Measurements from ENCODE around the gene NKD1. TPM values are rescaled to one million over a fixed set of nuclear protein-coding genes. Genes with fewer than 3 reads are reported as not detected.
A peak's percentile ranks its signal among the peaks of the same experiment; 100 is the strongest.

Gene NKD1
- polyA plus RNA-seq, 6 donors from 2014 or later, result 0.01 to 0.36 (median 0.10) TPM; not detected in 2

DNA sequence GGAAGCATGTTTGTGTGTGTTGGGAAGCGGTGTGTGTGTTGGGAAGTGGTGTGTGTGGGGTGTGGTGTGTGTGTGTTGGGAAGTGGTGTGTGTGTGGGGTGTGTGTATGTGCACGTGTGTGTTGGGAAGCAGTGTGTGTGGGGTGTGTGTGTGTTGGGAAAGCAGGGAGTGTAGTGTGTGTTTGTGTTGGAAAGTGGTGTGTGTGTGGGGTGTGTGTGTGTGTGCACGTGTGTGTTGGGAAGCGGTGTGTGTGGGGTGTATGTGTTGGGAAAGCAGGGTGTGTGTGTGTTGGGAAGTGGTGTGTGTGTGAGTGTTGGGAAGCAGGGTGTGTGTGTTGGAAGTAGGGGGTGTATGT lies 144.4 kb downstream of the NKD1 start:
- DNase-seq, result no peak
- peak overlapping the region in 7 of 8 donors; percentile 64 to 91 (median 76) for H3K4me3 Mint-ChIP-seq
- H3K27me3 Mint-ChIP-seq, result peaks cover 10 to 26% (median 23%) of the 10 kb centered on the region in 3 donors
- H3K27ac Mint-ChIP-seq, result peak overlapping the region in 2 of 6 donors; percentile 46 to 65
- H3K9me3 Mint-ChIP-seq, result no peaks in the 10 kb centered on the region
- ATAC-seq (ENCODE audit: low read depth in 2 of 2), result no peak
- peaks cover 0 to 10% of the 10 kb centered on the region in 2 donors for H3K36me3 Mint-ChIP-seq
- peaks cover 35 to 40% (median 39%) of the 10 kb centered on the region in 3 donors for H3K4me1 Mint-ChIP-seq

DNA sequence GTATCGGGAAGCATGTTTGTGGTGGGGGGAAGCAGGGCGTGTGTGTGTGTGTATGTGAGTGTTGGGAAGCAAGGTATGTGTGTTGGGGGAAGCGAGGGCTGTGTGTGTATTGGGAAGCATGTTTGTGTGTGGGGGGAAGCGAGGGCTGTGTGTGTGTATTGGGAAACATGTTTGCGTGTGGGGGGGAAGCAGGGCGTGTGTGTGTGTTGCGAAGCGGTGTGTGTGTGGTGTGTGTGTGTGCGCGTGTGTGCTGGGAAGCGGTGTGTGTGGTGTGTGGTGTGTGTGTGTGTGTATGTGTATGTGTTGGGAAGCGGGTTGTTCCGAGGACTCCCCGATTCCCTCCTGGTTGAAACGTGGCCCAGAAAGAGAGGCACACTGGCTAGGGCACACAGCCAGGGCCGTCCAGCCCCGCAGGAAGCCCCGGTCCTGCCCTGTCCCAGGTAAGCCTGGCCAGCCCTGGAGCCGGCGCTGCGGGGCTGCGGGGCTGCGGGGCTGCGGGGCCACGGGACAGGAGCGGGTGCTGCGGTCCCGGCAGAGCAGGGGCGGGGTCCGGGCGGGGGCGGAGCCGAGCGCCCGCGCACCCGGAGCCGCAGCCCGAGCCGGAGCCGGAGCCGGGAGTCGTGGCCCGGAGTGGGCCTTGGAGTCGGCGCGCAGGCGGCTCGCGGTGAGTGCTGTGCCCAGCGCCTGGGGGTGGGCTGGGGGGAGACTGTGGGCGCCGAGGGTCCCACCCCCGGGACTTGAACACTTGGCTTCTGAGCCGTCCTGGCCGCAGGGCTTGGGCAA lies 145.0 kb downstream of the NKD1 start, which contains the start of gene NOD2:
NOD2 (plus strand) TSS at position 608 of the 783 bp plus-strand sequence. CDS start 5,890 bp downstream, outside the sequence.
- peak within 1 kb of the TSS; percentile 16 to 91 (median 70) for H3K27ac Mint-ChIP-seq
- peaks cover 40 to 46% (median 44%) of the 10 kb centered on the region in 3 donors for H3K4me1 Mint-ChIP-seq
- no peaks in the 10 kb centered on the region for H3K9me3 Mint-ChIP-seq
- ATAC-seq (ENCODE audit: low read depth in 2 of 2), result peak; percentile 57 to 63
- peaks cover 10 to 26% (median 23%) of the 10 kb centered on the region in 3 donors for H3K27me3 Mint-ChIP-seq
- peaks cover 0 to 10% of the 10 kb centered on the region in 2 donors for H3K36me3 Mint-ChIP-seq
- no peak for DNase-seq
- H3K4me3 Mint-ChIP-seq, result peak within 1 kb of the TSS; percentile 71 to 92 (median 80)

DNA sequence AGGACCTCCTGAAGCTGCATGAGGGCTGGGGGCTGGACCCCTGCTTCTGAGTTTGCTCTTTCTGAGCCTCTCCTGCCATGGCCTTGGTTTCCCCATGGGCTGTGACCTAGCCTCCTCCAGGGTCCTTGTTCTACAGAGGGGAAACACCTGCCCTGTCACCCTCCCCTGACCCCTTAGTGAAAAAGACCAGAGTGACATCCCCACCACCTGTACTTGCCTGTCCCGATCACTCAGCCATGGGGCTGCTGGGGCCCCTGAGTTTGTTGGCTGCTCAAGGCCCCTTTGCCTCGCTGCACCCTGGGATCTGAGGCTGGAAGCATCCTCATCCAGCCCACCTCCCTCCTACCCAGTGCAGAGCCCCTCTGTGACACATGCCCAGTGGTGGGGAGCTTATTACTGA lies 146.0 kb downstream of the NKD1 start:
- no peaks in the 10 kb centered on the region for H3K9me3 Mint-ChIP-seq
- DNase-seq (no peak), ATAC-seq (ENCODE audit: low read depth in 2 of 2) (no peak)
- peaks cover 44 to 55% (median 47%) of the 10 kb centered on the region in 3 donors for H3K4me1 Mint-ChIP-seq
- H3K4me3 Mint-ChIP-seq, result peak overlapping the region; percentile 22 to 92 (median 80)
- H3K36me3 Mint-ChIP-seq, result peaks cover 0 to 10% of the 10 kb centered on the region in 2 donors
- peak overlapping the region in 5 of 6 donors; percentile 16 to 91 (median 54) for H3K27ac Mint-ChIP-seq
- peaks cover 10 to 26% (median 23%) of the 10 kb centered on the region in 3 donors for H3K27me3 Mint-ChIP-seq

DNA sequence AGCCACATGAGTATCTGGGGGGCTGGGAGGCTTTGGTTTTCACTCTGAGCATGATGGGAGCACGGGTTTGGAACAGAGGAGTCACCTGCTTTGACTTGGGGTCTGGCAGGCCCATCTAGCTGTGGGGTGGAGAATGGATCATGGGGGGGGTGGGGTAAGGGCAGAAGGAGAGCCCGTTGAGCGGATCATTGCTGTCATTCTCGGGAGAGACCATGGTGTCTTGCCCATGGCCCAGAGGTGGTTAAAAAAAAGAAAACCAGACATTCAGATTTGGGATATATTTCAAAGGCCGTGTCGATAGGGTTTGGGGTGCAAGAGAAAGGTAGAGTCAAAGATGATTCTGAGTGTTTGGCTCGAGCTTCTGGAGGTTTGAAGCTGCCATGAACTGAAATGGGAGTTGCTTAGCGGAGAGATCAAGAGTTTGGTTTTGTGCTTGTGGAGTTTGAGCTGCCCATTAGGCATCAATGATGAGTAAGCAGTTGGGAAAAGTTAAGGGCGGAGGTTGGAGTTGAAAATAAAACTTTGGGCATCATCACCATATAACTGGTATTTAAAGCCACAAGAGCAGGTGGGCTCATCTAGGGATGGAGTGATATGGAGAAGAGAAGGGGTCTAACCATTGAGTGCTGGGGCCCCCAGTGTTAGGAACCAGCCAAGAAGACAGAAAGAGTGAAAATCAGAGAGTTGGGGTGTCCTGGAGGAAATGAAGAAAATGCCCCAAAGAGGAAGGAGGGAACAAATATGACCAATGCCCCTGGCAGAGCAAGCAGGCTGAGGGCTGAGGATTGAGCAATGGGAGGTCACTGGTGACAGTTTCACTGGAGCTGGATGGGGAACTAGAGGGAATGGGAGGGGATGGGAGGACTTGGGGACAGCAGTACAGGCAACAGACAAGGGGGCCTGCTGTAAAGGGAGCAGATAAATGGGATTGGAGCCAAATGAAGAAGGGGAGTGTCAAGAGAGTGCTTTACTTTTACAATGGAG lies 147.1 kb downstream of the NKD1 start:
- peaks cover 44 to 61% (median 52%) of the 10 kb centered on the region in 3 donors for H3K4me1 Mint-ChIP-seq

DNA sequence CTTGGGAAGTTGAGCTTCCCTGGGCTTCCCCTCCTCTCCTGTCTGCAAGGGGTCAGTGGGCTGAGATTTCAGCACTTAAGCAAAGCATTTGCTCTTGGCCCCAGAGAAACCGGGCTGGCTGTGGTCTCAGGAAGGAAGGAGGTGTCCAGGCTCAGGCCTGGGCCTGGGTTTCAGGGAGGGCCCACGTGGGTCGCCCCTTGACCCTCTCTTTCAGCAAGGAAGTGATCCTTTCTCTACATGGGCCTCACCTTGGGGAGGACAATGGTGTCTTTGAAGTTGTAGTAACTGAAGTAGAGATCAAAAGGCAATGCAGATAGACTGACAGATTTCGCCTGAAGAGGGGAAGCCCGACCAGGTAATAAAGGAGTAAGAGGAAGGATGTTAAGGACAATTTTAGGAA lies 147.9 kb downstream of the NKD1 start:
- peak overlapping the region in 4 of 6 donors; percentile 39 to 44 (median 42) for H3K27ac Mint-ChIP-seq
- no peak for ATAC-seq (ENCODE audit: low read depth in 2 of 2)

More for the DNA sequence above, 147.1 kb downstream of the NKD1 start:
- Mint-ChIP-seq H3K36me3 (peaks cover 0 to 10% of the 10 kb centered on the region in 2 donors), H3K27me3 (peaks cover 10 to 26% (median 23%) of the 10 kb centered on the region in 3 donors), H3K4me3 (peak overlapping the region in 4 of 8 donors; percentile 22 to 57 (median 26)), H3K27ac (peak overlapping the region in 2 of 6 donors; percentile 29 to 85), H3K9me3 (no peaks in the 10 kb centered on the region)
- ATAC-seq (ENCODE audit: low read depth in 2 of 2) (no peak), DNase-seq (no peak)

DNA sequence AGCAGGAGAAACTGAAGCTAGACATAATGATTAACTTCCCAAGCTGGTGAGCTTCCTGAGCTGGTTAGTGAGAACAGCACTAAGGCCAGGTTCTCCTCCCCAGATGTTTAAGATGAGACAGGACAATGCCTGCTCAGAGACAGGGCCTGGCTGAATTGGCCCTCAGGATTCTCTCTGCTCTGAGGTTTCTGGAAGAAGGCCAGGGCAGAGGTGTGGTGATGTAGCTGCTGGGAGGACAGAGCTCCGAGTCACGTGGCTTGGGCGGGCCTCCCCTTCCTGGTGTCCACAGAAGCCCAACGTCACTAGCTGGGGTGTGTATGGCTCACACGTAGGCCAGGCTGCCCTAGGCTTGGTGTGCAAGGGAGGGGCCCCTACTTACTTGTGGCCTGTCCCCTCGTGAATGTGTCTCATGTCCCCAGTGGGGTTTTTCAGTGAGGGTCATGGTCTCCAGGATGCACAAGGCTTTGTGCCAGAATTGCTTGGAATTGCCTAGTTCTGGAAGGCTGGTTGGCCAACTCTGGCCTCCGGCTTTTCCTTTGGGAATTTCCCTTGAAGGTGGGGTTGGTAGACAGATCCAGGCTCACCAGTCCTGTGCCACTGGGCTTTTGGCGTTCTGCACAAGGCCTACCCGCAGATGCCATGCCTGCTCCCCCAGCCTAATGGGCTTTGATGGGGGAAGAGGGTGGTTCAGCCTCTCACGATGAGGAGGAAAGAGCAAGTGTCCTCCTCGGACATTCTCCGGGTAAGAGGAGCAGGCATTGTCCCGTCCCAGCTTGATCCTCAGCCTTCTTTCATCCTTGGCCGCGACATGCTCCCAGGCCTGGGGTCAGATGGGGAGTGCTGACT lies 148.6 kb downstream of the NKD1 start:
- Mint-ChIP-seq H3K9me3 (no peaks in the 10 kb centered on the region), H3K4me3 (peak overlapping the region in 3 of 8 donors; percentile 1 to 88 (median 54)), H3K4me1 (peaks cover 44 to 61% (median 52%) of the 10 kb centered on the region in 3 donors), H3K27ac (peak overlapping the region in 3 of 6 donors; percentile 44 to 86 (median 77)), H3K36me3 (peaks cover 0 to 10% of the 10 kb centered on the region in 2 donors), H3K27me3 (peaks cover 5 to 26% (median 23%) of the 10 kb centered on the region in 3 donors)
- no peak for ATAC-seq (ENCODE audit: low read depth in 2 of 2)
- DNase-seq, result no peak

More for the DNA sequence above, 147.9 kb downstream of the NKD1 start:
- H3K4me3 Mint-ChIP-seq, result peak overlapping the region in 3 of 8 donors; percentile 1 to 54 (median 40)
- peaks cover 6 to 26% (median 23%) of the 10 kb centered on the region in 3 donors for H3K27me3 Mint-ChIP-seq
- H3K36me3 Mint-ChIP-seq, result peaks cover 0 to 10% of the 10 kb centered on the region in 2 donors
- H3K4me1 Mint-ChIP-seq, result peaks cover 44 to 61% (median 52%) of the 10 kb centered on the region in 3 donors
- no peak for DNase-seq
- no peaks in the 10 kb centered on the region for H3K9me3 Mint-ChIP-seq

DNA sequence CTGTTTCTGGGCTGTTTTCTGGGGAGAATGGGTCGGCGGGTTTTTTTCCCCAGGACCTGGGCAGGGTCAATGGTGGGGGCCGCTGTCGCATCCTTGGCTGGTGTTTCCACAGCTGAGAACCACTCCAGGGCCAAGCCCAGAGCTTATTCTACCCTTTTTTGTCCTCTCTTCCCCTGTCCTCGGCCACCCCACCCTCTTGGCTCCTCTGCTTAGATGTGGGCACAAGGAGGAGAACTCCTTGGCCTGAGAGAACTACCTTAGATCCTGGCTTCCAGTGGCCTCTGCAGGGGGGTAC lies 149.2 kb downstream of the NKD1 start:
- Mint-ChIP-seq H3K4me1 (peaks cover 42 to 59% (median 50%) of the 10 kb centered on the region in 3 donors), H3K27ac (peak overlapping the region in 5 of 6 donors; percentile 51 to 91 (median 86)), H3K27me3 (peaks cover under 1 to 23% (median 20%) of the 10 kb centered on the region in 3 donors), H3K36me3 (peaks cover 0 to 8% of the 10 kb centered on the region in 2 donors), H3K4me3 (peak overlapping the region in 6 of 8 donors; percentile 64 to 89 (median 84)), H3K9me3 (no peaks in the 10 kb centered on the region)
- ATAC-seq (ENCODE audit: low read depth in 2 of 2) (no peak), DNase-seq (no peak)

DNA sequence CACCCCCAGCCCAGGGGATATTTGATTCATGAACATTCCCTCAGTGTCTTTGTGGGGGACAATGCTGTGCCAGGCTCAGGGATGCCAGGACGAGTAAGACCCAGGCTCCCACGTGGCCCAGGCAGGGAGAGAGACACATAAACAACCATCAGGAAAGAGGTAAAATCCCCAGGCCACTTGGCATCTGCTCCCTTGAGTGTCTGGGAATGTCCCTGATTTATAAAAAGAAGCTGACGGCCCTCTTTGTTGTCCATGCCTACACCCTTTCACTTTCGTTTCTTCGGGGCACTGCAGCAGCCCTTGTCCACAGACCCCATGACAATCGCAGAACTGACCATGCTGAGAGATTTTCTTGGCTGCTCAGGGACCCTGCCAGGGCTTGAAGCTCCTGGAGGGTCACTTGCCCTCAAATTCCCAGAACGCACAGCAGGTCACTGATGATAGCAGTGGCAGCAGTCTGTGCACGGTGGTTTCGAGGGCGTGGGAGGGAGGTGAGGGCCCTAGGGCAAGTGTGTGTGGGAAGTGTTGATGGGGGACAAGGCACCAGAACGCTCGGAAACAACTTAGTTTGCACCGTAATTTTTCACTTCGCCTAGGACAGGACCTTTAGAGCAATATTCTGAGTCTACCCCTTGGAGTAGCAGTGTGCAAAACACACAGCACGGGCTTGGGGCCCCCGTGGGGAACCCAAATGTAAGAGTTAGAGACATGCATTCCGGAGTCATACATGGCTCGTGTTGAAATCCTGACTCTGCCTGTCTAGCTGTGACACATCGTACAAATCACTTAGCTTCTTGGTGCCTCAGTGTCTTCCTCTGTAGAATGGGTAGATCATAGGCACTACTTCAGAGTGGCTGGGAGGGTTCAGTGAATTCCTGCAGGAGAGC lies 149.9 kb downstream of the NKD1 start:
- Mint-ChIP-seq H3K4me3 (peak overlapping the region; percentile 64 to 89 (median 84)), H3K36me3 (peaks cover 0 to under 1% of the 10 kb centered on the region in 2 donors), H3K4me1 (peaks cover 34 to 51% (median 42%) of the 10 kb centered on the region in 3 donors), H3K27ac (peak overlapping the region; percentile 51 to 91 (median 86)), H3K27me3 (peaks cover 0 to 15% (median 13%) of the 10 kb centered on the region in 3 donors), H3K9me3 (peaks cover 0 to 1% (median 0%) of the 10 kb centered on the region in 7 donors)
- ATAC-seq (ENCODE audit: low read depth in 2 of 2) (peak; percentile 64 to 69), DNase-seq (no peak)

Other genes starting within 250 kb of the NKD1 start
- gene BRD7, start 179.4 kb upstream of the NKD1 start, polyA plus RNA-seq (ENCODE audit: low read depth in 6 of 6), result 10 to 100 TPM; 24.5 to 57.2 (median 39.8) TPM
- 10 to 100 TPM; 29.0 to 47.0 (median 38.9) TPM for gene SNX20, start 132.9 kb downstream of the NKD1 start, polyA plus RNA-seq (ENCODE audit: low read depth in 6 of 6)
- under 1 TPM in 4 of 6 donors, not detected in 2; 0.07 to 0.25 (median 0.16) TPM for gene NOD2, start 145.2 kb downstream of the NKD1 start, polyA plus RNA-seq (ENCODE audit: low read depth in 6 of 6)
- 10 to 100 TPM; 65.4 to 89.0 (median 75.8) TPM for gene CYLD, start 193.7 kb downstream of the NKD1 start, polyA plus RNA-seq (ENCODE audit: low read depth in 6 of 6)

All from naive B cell (primary cell).